NOMO-1 treated with dmso at 0.1 percent for 144 hours (cell line): ENCODE results near the gene SERINC3.
A peak's percentile ranks its signal among the peaks of the same experiment; 100 is the strongest.

Experiments
- DNase-seq: peaks from one replicate; lab custom pipeline; 2025; ENCODE audit not compliant: unreplicated experiment; lab: John Stamatoyannopoulos, UW

SERINC3 gene

DNA sequence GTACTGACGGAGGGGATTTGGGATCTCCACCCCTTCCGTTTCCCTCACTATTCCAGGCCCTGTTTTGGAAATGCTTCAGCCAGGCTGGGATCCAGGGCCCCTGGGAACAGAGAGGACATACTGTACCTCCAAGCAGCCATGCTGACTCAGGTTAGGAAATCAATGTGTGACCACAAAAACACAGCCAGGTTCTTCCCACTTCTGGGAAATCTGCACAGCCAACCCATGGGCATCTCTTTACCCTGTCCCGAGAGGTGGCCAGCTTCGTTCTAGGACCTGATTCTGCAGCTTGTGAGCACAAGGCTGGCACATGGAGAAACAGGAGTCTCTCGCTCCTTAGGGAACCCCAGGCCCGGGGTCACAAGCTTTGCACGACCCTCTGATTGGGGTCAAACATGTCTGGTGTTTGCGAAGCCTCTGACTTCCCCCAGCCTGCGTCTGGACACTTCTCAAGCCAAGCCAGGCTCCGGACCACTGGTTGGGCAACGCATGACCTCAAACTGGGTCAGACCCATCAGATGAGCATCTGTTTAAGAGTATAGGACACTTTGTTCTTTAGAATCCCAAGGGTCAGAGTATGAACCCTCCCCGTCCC lies 54.5 kb downstream of the SERINC3 start:
- no peak for DNase-seq

GRCh38 chr20:44465001-44465560 lies 56.8 kb downstream of the SERINC3 start:
- no peak for DNase-seq

- DNase-seq, result no peak
Observed at GRCh38 chr20:44464514-44464913, 57.4 kb downstream of the SERINC3 start.

GRCh38 chr20:44463466-44463865 lies 58.4 kb downstream of the SERINC3 start:
- DNase-seq, result no peak

DNA sequence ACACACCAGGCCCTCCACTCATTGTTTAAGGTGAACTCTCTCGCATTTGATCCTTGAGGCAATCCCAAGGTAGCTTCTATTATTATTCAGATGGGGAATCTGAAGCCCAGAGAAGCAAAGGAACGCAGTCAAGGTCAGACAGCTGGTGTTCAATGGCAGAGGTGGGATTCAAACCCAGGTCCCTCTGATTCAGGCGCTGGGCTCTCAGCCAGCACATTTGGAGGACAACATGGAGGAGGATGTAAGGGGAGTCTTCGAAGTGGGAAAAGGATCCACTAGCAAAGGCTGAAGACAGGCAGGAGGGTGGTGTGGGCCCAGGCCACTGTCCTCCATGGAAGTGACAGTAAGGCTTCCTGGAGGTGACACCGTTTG lies 60.1 kb downstream of the SERINC3 start:
- DNase-seq, result no peak

- no peak for DNase-seq
Observed at GRCh38 chr20:44461142-44461802, 60.6 kb downstream of the SERINC3 start.

GRCh38 chr20:44460795-44461141 lies 61.1 kb downstream of the SERINC3 start:
- DNase-seq, result peak; percentile 18

DNA sequence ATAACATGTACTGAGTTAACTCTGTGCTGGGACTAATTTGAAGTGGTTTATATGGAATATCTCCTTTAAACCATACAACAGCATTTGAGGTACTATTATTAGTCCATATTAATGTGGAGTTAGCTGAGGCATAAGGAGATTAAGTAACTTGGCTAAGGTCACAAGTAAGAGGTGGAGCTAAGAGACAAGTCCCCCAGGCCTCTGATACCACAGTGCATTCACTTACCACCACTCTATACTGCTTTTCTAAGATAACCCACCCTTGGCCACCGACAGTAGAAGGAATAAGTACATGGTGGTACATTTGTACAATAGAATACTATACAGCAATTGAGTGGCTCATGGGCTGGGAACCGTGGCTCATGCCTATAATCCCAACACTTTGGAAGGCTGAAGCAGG lies 62.6 kb downstream of the SERINC3 start:
- DNase-seq, result no peak

GRCh38 chr20:44457016-44457415 lies 64.9 kb downstream of the SERINC3 start:
- DNase-seq, result no peak

GRCh38 chr20:44456611-44457010 lies 65.3 kb downstream of the SERINC3 start:
- no peak for DNase-seq

- DNase-seq, result peak; percentile 3
Observed at GRCh38 chr20:44455126-44455525, 66.7 kb downstream of the SERINC3 start.

DNA sequence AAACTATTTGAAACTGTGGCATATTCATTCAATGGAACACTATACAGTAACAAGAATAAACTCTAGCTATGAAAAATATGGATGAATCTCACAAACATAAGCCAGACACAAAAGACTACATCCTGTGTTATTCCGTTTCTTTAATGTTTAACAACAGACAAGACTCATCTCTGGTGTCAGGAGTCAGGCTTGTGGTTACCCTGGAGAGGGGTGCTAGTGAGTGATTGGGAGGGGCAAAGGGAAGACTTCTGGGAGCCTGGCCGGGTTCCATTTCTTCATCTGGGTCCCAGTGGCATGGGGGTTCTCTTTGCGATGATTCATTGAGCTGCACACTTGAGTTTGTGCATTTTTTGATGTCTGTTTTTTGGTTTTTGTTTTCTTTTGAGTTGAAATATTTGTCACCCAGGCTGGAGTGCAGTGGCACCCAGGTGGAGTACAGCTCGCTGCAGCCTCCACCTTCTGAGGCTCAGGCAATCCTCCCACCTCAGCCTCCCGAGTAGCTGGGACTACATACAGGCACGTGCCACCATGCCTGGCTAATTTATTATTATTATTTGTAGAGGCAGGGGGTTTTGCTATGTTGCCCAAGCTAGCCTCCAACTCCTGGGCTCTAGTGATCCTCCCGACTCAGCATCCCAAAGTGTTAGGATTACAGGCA lies 67.4 kb downstream of the SERINC3 start:
- no peak for DNase-seq

- DNase-seq, result no peak
Observed at GRCh38 chr20:44450903-44451450, 70.9 kb downstream of the SERINC3 start.

DNA sequence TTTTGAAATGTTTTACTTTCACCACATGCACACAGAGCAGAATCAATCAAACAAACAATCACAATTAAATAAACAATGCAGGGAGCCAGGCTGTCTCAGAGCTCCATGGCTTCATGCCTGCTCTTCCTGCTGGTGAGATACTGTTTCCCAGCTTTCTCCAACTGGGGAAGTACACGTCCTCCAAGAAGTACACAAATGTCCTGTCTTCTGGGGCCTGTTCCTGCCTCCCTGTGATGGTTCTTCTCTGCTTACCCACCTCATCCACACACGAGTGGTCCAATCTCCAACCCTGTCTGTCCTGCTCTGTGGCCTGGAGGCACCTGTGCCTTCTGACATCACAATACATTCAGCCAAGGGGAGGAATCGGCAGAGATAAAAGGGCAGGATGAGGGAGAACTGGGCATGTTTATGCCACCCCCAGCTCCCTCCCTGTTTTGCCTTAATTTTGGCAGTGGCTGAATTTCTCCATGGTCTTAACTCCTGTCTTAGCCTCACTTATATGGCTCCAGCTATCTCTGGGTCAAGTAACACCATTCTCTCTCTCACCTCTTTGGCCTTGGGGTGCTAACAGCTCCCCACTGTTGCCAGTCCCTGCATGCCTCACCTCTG lies 71.5 kb downstream of the SERINC3 start:
- DNase-seq, result no peak

- DNase-seq, result no peak
Observed at GRCh38 chr20:44449864-44450263, 72.0 kb downstream of the SERINC3 start.

- DNase-seq, result peak; percentile 29
Observed at GRCh38 chr20:44448753-44449546, 72.9 kb downstream of the SERINC3 start.

DNA sequence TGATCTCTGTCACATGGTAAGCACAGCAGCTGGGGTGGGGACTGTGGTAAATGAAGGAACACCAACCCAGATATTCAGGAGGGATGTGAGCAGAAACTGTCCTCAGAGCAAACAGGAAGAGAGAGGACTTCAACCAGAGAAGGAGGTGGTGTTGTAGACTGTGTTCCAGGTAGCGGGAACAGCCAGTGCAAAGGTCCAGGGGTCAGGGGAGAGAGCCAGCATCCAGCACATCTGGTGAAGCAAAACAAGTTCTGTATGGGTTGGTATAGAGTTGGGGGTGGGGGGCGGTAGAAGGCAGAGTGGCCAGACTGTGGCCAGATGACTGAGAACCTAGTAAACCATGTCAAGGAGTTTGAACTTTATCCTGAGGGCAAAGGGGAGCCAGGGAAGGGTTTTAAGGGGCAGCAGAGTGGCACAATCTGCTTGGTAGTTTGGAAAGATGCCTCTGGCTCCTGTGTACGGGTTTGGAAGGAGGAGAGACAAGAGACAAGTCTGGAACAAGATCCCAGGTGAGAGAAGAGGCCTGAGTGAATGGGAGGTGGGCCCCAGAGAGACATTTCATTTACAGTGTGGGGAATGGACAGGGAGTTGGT lies 73.9 kb downstream of the SERINC3 start:
- no peak for DNase-seq
